H9 (cell line): ENCODE measurements around the gene KRTAP10-6. TPM values are rescaled to one million over a fixed set of nuclear protein-coding genes. Genes with fewer than 3 reads are reported as not detected.

Experiments used
- DNase-seq: peaks from one replicate; pipeline ENCODE4 v3.0.0-alpha.2; 2017
- H2AFZ ChIP-seq: one replicate; pipeline ENCODE4 v1.6.1; 2013; ENCODE audit warnings: mild to moderate bottlenecking, low read length, control low read depth, moderate library complexity
- H2AK5ac ChIP-seq: 2 replicates; pipeline ENCODE4 v1.6.1; 2013; ENCODE audit warnings: low read length, control low read depth, mixed read lengths; ENCODE audit not compliant: insufficient read length
- H2BK120ac ChIP-seq: one replicate; pipeline ENCODE4 v1.6.1; 2013; ENCODE audit warnings: low read depth, mild to moderate bottlenecking, low read length, control low read depth, inconsistent platforms; ENCODE audit not compliant: poor library complexity, severe bottlenecking
- H2BK12ac ChIP-seq: 2 replicates; pipeline ENCODE4 v1.6.1; 2013; ENCODE audit warnings: low read length, control low read depth, mixed read lengths, low read depth; ENCODE audit not compliant: insufficient read length
- H2BK15ac ChIP-seq: 2 replicates; pipeline ENCODE4 v1.6.1; 2013; ENCODE audit warnings: low read depth, low read length, control low read depth
- H2BK20ac ChIP-seq: one replicate; pipeline ENCODE4 v1.6.1; 2013; ENCODE audit warnings: low read depth, mild to moderate bottlenecking, low read length, control low read depth, inconsistent platforms; ENCODE audit not compliant: poor library complexity, severe bottlenecking
- H2BK5ac ChIP-seq: 2 replicates; pipeline ENCODE4 v1.6.1; 2013; ENCODE audit warnings: low read length, control low read depth, mixed read lengths; ENCODE audit not compliant: insufficient read length
- H3K14ac ChIP-seq: 2 replicates; pipeline ENCODE4 v1.6.1; 2013; ENCODE audit warnings: low read length, control low read depth; ENCODE audit not compliant: insufficient read depth
- H3K18ac ChIP-seq: 2 replicates; pipeline ENCODE4 v1.6.1; 2013; ENCODE audit warnings: low read depth, mild to moderate bottlenecking, mixed read lengths, low read length, control low read depth; ENCODE audit not compliant: insufficient read length
- H3K23ac ChIP-seq: 2 replicates; pipeline ENCODE4 v1.6.1; 2013; ENCODE audit warnings: low read length, control low read depth, mixed read lengths, low read depth; ENCODE audit not compliant: insufficient read length
- H3K23me2 ChIP-seq: 2 replicates; pipeline ENCODE4 v1.6.1; 2013; ENCODE audit warnings: low read depth, mild to moderate bottlenecking, mixed read lengths, low read length, control low read depth; ENCODE audit not compliant: insufficient read length, poor library complexity, severe bottlenecking
- H3K27ac ChIP-seq: 2 replicates; pipeline ENCODE4 v1.5.1; 2013; ENCODE audit warnings: low read length, control low read depth, mixed read lengths, low read depth; ENCODE audit not compliant: insufficient read length
- H3K27me3 ChIP-seq: 2 replicates; pipeline ENCODE4 v1.6.1; 2013; ENCODE audit warnings: low read length, control low read depth, inconsistent platforms; ENCODE audit not compliant: insufficient read depth
- H3K4ac ChIP-seq: 2 replicates; pipeline ENCODE4 v1.6.1; 2013; ENCODE audit warnings: low read depth, mild to moderate bottlenecking, control low read depth, inconsistent platforms, low read length, moderate library complexity
- H3K4me1 ChIP-seq: 2 replicates; pipeline ENCODE4 v1.6.1; 2013; ENCODE audit warnings: low read length, control low read depth, inconsistent platforms; ENCODE audit not compliant: insufficient read depth
- H3K4me2 ChIP-seq: 2 replicates; pipeline ENCODE4 v1.6.1; 2013; ENCODE audit warnings: low read length, control low read depth, mixed read lengths; ENCODE audit not compliant: insufficient read length, insufficient read depth
- H3K56ac ChIP-seq: 2 replicates; pipeline ENCODE4 v1.6.1; 2013; ENCODE audit warnings: low read depth, mild to moderate bottlenecking, mixed read lengths, low read length, control low read depth; ENCODE audit not compliant: insufficient read length
- H3K79me1 ChIP-seq: 2 replicates; pipeline ENCODE4 v1.6.1; 2013; ENCODE audit warnings: low read depth, mild to moderate bottlenecking, moderate library complexity, low read length, control low read depth, inconsistent platforms; ENCODE audit not compliant: insufficient read depth, poor library complexity, severe bottlenecking
- H3K79me2 ChIP-seq: 2 replicates; pipeline ENCODE4 v1.6.1; 2013; ENCODE audit warnings: low read length, control low read depth, inconsistent platforms; ENCODE audit not compliant: insufficient read depth
- H3K9ac ChIP-seq: 2 replicates; pipeline ENCODE4 v1.6.1; 2013; ENCODE audit warnings: low read length, control low read depth, mixed read lengths; ENCODE audit not compliant: insufficient read length; ENCODE audit errors: extremely low read depth
- H3K9me3 ChIP-seq: one replicate; pipeline ENCODE4 v1.6.1; 2013; ENCODE audit warnings: low read depth, low read length, inconsistent platforms; ENCODE audit not compliant: control insufficient read depth
- H3T11ph ChIP-seq: one replicate; pipeline ENCODE4 v1.6.1; 2013; ENCODE audit warnings: mild to moderate bottlenecking, low read length, control low read depth, inconsistent platforms
- H4K20me1 ChIP-seq: one replicate; pipeline ENCODE4 v1.6.1; 2013; ENCODE audit not compliant: control insufficient read depth, insufficient read length, insufficient read depth
- H4K5ac ChIP-seq: 2 replicates; pipeline ENCODE4 v1.6.1; 2013; ENCODE audit warnings: low read depth, mild to moderate bottlenecking, mixed read lengths, low read length, control low read depth; ENCODE audit not compliant: insufficient read length
- H4K8ac ChIP-seq: replicated peaks from 2 replicates; pipeline ENCODE4 v1.6.1; 2013; ENCODE audit warnings: low read length, control low read depth, mixed read lengths, low read depth; ENCODE audit not compliant: insufficient read length
- H4K91ac ChIP-seq: 2 replicates; pipeline ENCODE4 v1.6.1; 2013; ENCODE audit warnings: low read depth, mild to moderate bottlenecking, moderate library complexity, mixed read lengths, low read length, control low read depth; ENCODE audit not compliant: insufficient read length
- H3K27ac Mint-ChIP-seq, 3 experiments: 2 replicates in 2 of 3; 3 replicates in 1 of 3; pipeline ENCODE4 v1.8.0; 2020 to 2021; ENCODE audit warnings: mixed read lengths in 3 of 3, mild to moderate bottlenecking in 1 of 3, moderate library complexity in 1 of 3
- H3K27me3 Mint-ChIP-seq: 2 replicates; pipeline ENCODE4 v1.8.0; 2021; ENCODE audit warnings: low read depth, mild to moderate bottlenecking, moderate library complexity, mixed read lengths
- H3K36me3 Mint-ChIP-seq, 3 experiments: 2 replicates in 2 of 3; 3 replicates in 1 of 3; pipeline ENCODE4 v1.8.0; 2020 to 2021; ENCODE audit warnings: low read depth in 3 of 3, mixed read lengths in 3 of 3; ENCODE audit not compliant: insufficient read depth in 1 of 3
- H3K4me1 Mint-ChIP-seq, 2 experiments: 2 replicates each; pipeline ENCODE4 v1.8.0; 2020; ENCODE audit warnings: mixed read lengths in 2 of 2
- H3K4me3 Mint-ChIP-seq, 2 experiments: 2 replicates in 1 of 2; 3 replicates in 1 of 2; pipeline ENCODE4 v1.8.0; 2020 to 2021; ENCODE audit warnings: mild to moderate bottlenecking in 2 of 2, mixed read lengths in 2 of 2, moderate library complexity in 1 of 2
- H3K9me3 Mint-ChIP-seq, 2 experiments: 2 replicates in 1 of 2; 3 replicates in 1 of 2; pipeline ENCODE4 v1.8.0; 2020; ENCODE audit warnings: mild to moderate bottlenecking in 2 of 2, mixed read lengths in 2 of 2, moderate library complexity in 1 of 2
- CTCF ChIP-seq: fragments of 200-600 bp; sonication (generic); conservative IDR thresholded peaks from 3 replicates; pipeline ENCODE4 v1.8.0; 2021; ENCODE audit warnings: antibody characterized with exemption, mild to moderate bottlenecking
- WGBS: extraction: QIAGEN DNeasy Blood & Tissue Kit; methylation state at CpG from one replicate; pipeline ENCODE4 v1.1.7; 2013; ENCODE audit warnings: missing lambda C conversion rate, low lambda C conversion rate, mixed read lengths; ENCODE audit not compliant: insufficient read length; ENCODE audit errors: extremely low coverage; 5-methylcytosine and 5-hydroxymethylcytosine counted together
- total RNA-seq: library from RNA; stranded (reverse); gene quantifications from 2 replicates; pipeline ENCODE4 v1.2.1, GENCODE V29; 2021

KRTAP10-6 gene
- total RNA-seq, 1 experiment from 2014 or later: not detected

GRCh38 chr21:44589094-44589493, 3.2 kb downstream of the KRTAP10-6 start:
- H3K27me3 ChIP-seq: no peaks in the 10 kb centered on the region
- H2BK5ac ChIP-seq: no peak overlapping the region
- no peak overlapping the region for H3K23ac ChIP-seq
- H2BK20ac ChIP-seq: no peak overlapping the region
- H4K8ac ChIP-seq: no peak overlapping the region
- peaks cover 7% of the 10 kb centered on the region; the same call in 1 of the 2 replicates for H3K27me3 Mint-ChIP-seq
- H3K4me2 ChIP-seq: no peak overlapping the region
- H2AFZ ChIP-seq: no peak overlapping the region
- no peak overlapping the region for H2BK12ac ChIP-seq
- H3K4me1 ChIP-seq: no peaks in the 10 kb centered on the region; the same call in 1 of the 2 replicates
- H2BK120ac ChIP-seq: no peak overlapping the region
- H3K4ac ChIP-seq: no peak overlapping the region
- H4K5ac ChIP-seq: no peak overlapping the region
- H4K91ac ChIP-seq: no peak overlapping the region
- no peak for TF ChIP-seq CTCF
- H3K9me3 ChIP-seq: no peaks in the 10 kb centered on the region
- H3K56ac ChIP-seq: no peak overlapping the region
- no peak overlapping the region for H2BK15ac ChIP-seq
- no peak overlapping the region for H3T11ph ChIP-seq
- no peaks in the 10 kb centered on the region for H3K79me2 ChIP-seq
- no CpG with 5 or more reads among the region's 2 CpGs for WGBS
- H3K4me1 Mint-ChIP-seq: peaks cover 26 to 27% of the 10 kb centered on the region in 2 experiments
- H3K23me2 ChIP-seq: no peaks in the 10 kb centered on the region
- DNase-seq: no peak
- H3K27ac Mint-ChIP-seq: no peak overlapping the region
- no peaks in the 10 kb centered on the region for H4K20me1 ChIP-seq
- H3K79me1 ChIP-seq: no peaks in the 10 kb centered on the region
- H3K4me3 Mint-ChIP-seq: no peak overlapping the region
- no peak overlapping the region for H3K9ac ChIP-seq
- peaks cover 0 to 3% of the 10 kb centered on the region in 2 experiments; a peak in 2 of 5 replicates for H3K9me3 Mint-ChIP-seq
- H3K14ac ChIP-seq: no peak overlapping the region
- H3K36me3 Mint-ChIP-seq: no peaks in the 10 kb centered on the region
- H3K18ac ChIP-seq: no peak overlapping the region
- no peak overlapping the region for H2AK5ac ChIP-seq
- H3K27ac ChIP-seq: no peak overlapping the region
